ENCODE results near the gene ABCA3. TPM values are rescaled to one million over a fixed set of nuclear protein-coding genes. Genes with fewer than 3 reads are reported as not detected.
A peak's percentile ranks its signal among the peaks of the same experiment; 100 is the strongest.
"Not testable (repeated sequence)": the region's sequence is repeated elsewhere in the genome, so short reads cannot be mapped to it uniquely, and the experiment has no call there.

The ABCA3 gene
- total RNA-seq, 1 donor from 2014 or later, result 21.4 TPM

DNA sequence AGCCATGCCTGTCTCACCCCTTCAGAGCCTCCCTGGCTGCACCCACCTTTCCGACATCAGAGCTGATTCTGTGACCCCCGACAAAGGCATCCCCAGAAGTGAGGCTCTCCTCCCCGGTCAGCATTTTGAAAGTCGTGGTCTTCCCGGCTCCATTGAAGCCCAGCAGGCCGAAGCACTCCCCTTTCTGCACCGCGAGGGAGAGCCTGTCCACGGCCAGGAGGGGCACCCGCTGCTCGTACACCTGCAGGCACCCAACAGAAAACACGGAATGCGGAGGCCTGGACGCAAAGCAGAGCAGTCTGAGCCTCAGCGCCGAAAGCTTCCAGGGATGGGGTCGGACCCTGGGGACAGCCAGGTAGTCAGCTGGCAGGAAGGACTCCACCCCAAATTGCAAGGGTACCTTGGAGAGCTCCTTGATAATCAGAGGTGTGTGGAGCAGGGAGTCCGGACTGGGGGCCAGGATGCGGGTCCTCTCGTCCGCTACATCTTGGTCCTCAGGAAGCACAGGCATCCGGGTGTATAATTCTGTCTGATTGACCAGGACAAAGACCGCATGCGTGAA, 59.5 kb downstream of the ABCA3 start:
- DNase-seq (ENCODE audit: low read depth in 2 of 2), result no peak

DNA sequence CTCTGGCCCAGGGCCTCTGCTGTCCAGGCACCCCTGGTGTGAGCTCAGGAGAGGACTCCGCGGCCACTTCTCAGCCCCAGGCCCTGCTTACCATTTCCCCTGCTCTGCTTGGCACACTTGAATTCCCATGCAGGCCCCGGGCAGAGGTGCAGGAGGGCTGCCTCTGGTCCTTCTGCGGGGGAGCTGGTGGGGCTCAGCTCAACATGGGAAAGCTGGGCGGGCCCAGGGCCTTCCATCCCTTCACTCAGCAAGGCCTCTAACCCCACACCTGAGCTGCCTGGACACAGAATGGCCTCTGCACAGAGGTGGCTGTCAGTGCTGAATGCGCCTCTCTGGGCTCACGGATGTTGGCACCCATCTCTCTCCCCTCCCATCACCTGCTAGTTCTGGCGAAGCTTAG, 60.1 kb downstream of the ABCA3 start:
- DNase-seq (ENCODE audit: low read depth in 2 of 2), result no peak

GRCh38 chr16:2278956-2279800, 61.4 kb downstream of the ABCA3 start:
- no peak for DNase-seq (ENCODE audit: low read depth in 2 of 2)

GRCh38 chr16:2278272-2278608, 62.3 kb downstream of the ABCA3 start:
- no peak for DNase-seq (ENCODE audit: low read depth in 2 of 2)

DNA sequence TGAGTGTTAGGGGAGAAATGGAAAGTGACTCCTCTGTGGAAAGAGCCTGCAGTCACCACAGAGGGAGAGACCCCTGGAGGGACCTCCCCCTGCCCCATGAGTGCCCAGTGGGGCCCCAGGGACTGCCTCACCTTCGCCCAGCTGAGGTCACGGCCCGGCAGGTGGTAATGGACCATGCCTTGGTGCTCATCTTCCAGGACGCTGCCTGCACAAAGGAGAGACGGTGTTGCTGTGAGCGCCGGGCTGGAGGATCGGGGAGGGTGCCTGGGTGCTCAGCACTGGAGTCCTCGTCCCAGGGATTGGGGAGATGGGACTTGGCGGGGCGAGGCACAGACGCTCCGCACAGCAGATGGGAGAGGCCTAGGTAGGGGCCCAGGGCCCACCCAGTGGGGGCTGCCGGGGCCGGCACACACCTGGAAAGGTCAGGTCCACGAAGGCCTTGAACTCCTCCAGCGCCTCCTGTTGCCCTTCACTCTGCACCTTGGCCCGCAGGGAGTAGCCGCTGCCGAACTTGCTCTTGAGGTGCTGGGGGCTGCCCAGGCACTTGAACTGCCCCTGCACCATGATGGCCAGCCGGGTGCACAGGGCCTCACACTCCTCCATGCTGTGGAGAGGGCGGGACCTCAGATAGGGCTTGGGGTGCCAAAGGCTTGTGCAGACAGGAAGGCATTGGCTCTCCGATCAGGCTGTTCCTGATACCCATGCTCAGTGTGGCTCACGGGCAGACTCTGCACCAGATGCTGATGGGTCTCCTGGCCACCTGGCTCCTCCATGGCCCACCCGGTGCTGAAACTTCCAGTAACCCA, 62.9 kb downstream of the ABCA3 start:
- no peak for DNase-seq (ENCODE audit: low read depth in 2 of 2)

GRCh38 chr16:2276368-2277195, 63.9 kb downstream of the ABCA3 start:
- DNase-seq (ENCODE audit: low read depth in 2 of 2), result no peak

DNA sequence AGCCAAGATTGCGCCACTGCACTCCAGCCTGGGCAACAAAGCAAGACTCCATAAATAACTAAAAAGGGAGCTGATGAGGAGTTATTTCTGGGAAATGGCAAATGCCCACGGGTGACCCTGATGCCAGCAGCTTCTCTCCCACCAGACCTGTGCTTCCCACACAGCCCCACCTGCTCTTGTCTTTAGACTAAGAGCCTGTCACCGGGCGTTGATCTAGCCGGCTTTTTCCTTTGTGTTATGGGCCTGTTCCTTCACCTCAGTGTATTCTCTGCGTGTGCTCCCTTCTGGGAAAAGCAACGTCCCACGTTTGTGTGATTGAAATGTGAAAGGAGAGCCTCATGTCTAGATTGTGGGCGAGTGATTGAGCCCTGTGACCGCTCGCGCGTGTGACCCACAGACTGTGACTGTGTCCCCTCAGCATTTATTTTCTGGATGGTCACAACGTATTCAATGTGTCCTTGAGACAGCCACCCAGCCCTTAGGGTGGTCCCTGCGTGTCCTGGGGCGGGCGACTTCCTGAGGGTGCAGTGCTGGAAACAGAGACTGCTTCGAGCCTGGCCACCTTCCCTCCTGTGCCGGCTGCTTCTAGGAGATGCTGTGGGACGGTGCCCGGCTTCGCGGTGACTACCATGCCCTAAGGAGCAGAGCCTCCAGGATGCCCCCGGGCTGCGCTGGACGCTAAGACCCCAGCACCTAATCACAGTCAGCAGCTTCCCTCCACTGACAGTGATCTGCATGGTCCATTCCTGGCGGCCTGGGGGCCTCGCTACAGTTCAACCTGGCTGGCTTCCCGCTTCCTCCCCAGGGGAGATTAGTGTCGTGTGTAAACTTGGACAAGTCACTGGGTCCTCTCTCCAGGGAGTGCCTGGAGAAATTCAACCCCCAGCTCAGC, 64.8 kb downstream of the ABCA3 start:
- DNase-seq (ENCODE audit: low read depth in 2 of 2), result no peak

- no peak for DNase-seq (ENCODE audit: low read depth in 2 of 2)
These were observed 66.6 kb downstream of the ABCA3 start for GRCh38 chr16:2273931-2274330.

- DNase-seq (ENCODE audit: low read depth in 2 of 2), result no peak
These were observed 67.0 kb downstream of the ABCA3 start for GRCh38 chr16:2273484-2273883.

GRCh38 chr16:2271848-2272461, 68.6 kb downstream of the ABCA3 start:
- no peak for DNase-seq (ENCODE audit: low read depth in 2 of 2)

DNA sequence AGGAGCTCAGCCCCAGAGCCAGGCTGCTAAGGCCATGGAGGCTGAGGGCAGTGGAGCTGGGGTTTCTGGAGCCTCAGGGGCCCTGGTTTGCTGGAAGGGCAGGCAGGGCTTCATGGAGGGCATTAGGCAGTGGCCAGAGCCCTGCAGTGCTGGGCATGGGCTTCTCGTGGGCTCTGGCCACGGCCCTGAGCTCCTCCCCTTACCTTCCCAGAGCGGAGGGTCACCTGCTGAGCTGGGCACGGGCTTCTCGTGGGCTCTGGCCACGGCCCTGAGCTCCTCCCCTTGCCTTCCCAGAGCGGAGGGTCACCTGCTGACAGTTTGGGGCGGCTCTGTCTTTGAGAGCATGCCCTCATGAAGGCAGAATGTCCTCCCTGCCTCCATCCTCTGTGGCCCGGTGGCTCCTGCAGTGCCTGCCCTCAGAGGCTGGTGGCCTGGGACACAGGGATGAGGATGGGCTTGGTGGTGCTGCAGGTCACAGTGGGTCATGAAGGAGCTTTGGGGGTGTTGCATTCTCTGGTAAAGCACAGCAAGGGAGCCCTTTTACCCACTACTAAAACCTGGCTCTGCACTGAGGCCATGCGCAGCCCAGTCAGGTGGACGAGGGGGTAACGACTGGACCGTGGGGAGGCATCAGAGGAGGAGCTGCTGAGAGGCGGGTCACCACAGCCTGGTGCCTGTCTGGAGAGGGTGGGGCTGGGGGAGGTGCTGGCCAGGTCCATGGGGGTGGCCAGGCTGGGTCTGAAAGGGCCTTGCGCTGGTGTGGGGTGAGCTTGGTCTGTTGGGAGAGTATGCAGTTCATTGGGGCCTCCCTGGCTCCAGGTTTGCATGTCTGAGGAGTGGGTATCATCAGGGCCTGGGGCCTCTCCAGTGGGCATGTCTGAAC, 69.7 kb downstream of the ABCA3 start:
- no peak for DNase-seq (ENCODE audit: low read depth in 2 of 2)

DNA sequence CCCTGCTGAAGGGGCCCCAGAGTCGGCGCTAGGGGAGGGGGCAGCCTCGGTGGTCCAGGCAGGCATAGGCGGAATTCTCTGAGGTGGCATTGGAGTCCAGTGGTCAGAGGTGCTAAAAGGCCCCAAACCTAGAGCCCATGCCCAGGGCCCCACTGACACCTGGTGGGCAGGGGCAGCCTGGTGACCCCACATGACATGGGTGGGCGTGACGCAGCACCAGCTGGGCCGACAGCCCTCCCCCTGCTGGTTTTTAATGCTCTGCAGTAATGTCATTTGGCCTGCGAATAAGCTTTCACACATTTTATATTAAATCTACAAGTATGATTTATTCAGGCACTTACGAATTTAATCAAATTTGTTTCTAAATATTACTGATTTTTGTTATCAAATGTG, 70.5 kb downstream of the ABCA3 start:
- no peak for DNase-seq (ENCODE audit: low read depth in 2 of 2)

GRCh38 chr16:2267913-2268666, 72.4 kb downstream of the ABCA3 start, which contains the start of gene RNPS1:
TSS of gene RNPS1 (minus strand) at chr16:2268126. CDS start at chr16:2264643, 3,483 bp downstream.
- DNase-seq (ENCODE audit: low read depth in 2 of 2), result peak; percentile 89 to 97

DNA sequence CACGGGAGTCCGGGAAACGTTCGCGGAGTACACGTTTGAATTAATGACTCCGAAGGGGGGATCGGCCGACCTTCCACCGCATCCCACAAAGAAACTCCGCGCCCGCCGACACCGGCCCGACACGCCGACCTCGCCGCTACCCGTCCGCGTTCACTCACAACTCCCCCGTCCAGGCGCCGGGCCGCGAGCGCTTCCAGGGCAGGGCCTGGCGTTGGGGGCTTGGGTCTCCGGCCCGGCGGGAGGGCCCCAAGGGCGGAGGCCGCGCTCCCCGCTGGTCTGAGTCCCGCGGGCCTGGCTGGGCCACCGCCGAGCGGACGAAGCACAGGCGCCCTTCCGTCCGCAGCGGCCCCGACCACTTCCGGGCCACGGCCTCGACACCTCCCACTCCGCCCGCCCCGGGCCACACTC, 73.0 kb downstream of the ABCA3 start:
- DNase-seq (ENCODE audit: low read depth in 2 of 2), result not testable (repeated sequence)

GRCh38 chr16:2266887-2267286, 73.6 kb downstream of the ABCA3 start:
- DNase-seq (ENCODE audit: low read depth in 2 of 2), result peak in 1 of 2 donors; percentile 12

DNA sequence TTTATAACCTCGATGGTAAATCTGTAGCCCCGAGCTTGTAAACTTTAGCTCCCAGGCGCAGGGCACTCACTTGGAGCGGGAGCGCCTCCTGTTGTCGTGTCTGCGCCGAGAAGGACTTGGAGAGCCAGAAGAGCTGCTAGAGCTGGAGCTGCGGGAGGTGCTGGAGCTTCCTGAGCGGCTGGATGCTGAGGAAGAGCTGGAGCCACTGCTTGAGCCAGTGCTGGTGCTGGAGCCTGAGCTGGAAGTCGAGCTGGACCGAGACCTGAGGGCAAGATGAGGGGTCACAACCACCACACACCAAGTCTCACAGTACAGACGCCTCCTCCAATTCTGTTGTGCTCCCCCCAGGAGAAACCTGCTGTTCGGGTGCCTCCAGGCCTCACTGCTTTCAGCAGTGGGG, 77.5 kb downstream of the ABCA3 start:
- DNase-seq (ENCODE audit: low read depth in 2 of 2), result not testable (repeated sequence)

- DNase-seq (ENCODE audit: low read depth in 2 of 2), result no peak
These were observed 80.3 kb downstream of the ABCA3 start for GRCh38 chr16:2260250-2260649.

GRCh38 chr16:2258530-2258929, 82.0 kb downstream of the ABCA3 start:
- DNase-seq (ENCODE audit: low read depth in 2 of 2), result not testable (repeated sequence)
